ENCODE measurements around the gene HMX1.

Gene HMX1

DNA sequence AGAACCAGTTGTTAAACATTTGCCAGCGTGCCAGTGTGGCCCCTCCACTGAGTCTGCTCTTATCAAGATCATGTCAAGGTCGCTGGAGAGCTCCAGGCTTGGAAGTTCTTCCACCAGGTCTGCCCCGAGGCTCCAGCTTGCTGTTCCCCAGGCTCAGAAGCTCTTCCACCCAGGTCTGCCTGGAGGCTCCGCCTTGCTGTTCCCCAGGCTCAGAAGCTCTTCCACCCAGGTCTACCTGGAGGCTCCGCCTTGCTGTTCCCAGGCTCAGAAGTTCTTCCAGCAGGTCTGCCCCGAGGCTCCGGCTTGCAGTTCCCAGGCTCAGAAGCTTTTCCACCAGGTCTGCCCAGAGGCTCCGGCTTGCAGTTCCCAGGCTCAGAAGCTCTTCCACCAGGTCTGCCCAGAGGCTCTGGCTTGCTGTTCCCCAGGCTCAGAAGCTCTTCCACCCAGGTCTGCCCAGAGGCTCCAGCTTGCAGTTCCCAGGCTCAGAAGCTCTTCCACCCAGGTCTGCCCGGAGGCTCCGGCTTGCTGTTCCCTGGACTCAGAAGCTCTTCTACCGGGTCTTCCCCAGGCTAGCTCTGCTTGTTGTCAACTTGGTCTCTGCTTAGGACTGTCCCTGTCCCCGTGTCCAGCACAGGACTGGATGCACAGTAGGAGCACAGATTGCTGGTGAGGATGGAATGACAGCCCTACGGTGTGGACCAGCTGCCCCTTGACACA lies 54.4 kb downstream of the HMX1 start:
- FAIRE-seq = no peak
